ENCODE measurements around the gene OGN. TPM values are rescaled to one million over a fixed set of nuclear protein-coding genes. Genes with fewer than 3 reads are reported as not detected.
"Not testable (repeated sequence)": the region's sequence is repeated elsewhere in the genome, so short reads cannot be mapped to it uniquely, and the experiment has no call there.

OGN gene
- polyA plus RNA-seq (ENCODE audit: insufficient read length in 3 of 3) = 10 to 100 TPM; 34.0 to 55.2 (median 47.4) TPM

- no peak for DNase-seq (ENCODE audit: low read depth in 3 of 3, low spot score in 2 of 3)
Observed at GRCh38 chr9:92404042-92404836, at the start of gene OGN. OGN (minus strand) TSS chr9:92404578; CDS start chr9:92403407, 1,171 bp downstream.

GRCh38 chr9:92446536-92446935, 42.2 kb upstream of the OGN start:
- no peak for DNase-seq (ENCODE audit: low read depth in 3 of 3, low spot score in 2 of 3)

GRCh38 chr9:92444841-92445240, 40.5 kb upstream of the OGN start:
- no peak for DNase-seq (ENCODE audit: low read depth in 3 of 3, low spot score in 2 of 3)

GRCh38 chr9:92440751-92441046, 36.3 kb upstream of the OGN start:
- DNase-seq (ENCODE audit: low read depth in 3 of 3, low spot score in 2 of 3) = no peak

- DNase-seq (ENCODE audit: low read depth in 3 of 3, low spot score in 2 of 3) = no peak
Observed at GRCh38 chr9:92439921-92440750, 35.8 kb upstream of the OGN start.

- DNase-seq (ENCODE audit: low read depth in 3 of 3, low spot score in 2 of 3) = no peak
Observed at GRCh38 chr9:92438900-92439526, 34.6 kb upstream of the OGN start.

GRCh38 chr9:92435263-92435662, 30.9 kb upstream of the OGN start:
- DNase-seq (ENCODE audit: low read depth in 3 of 3, low spot score in 2 of 3) = no peak

GRCh38 chr9:92432972-92433548, 28.7 kb upstream of the OGN start:
- no peak for DNase-seq (ENCODE audit: low read depth in 3 of 3, low spot score in 2 of 3)

GRCh38 chr9:92432350-92432749, 28.0 kb upstream of the OGN start:
- no peak for DNase-seq (ENCODE audit: low read depth in 3 of 3, low spot score in 2 of 3)

GRCh38 chr9:92429836-92430235, 25.5 kb upstream of the OGN start:
- DNase-seq (ENCODE audit: low read depth in 3 of 3, low spot score in 2 of 3) = no peak

GRCh38 chr9:92426501-92427145, 22.2 kb upstream of the OGN start:
- DNase-seq (ENCODE audit: low read depth in 3 of 3, low spot score in 2 of 3) = no peak

- DNase-seq (ENCODE audit: low read depth in 3 of 3, low spot score in 2 of 3) = peak; percentile 58 to 77 (median 62)
Observed at GRCh38 chr9:92425474-92425873, 21.1 kb upstream of the OGN start.

GRCh38 chr9:92424340-92424739, 20.0 kb upstream of the OGN start, which contains the start of gene OMD:
OMD (minus strand) TSS chr9:92424471; CDS start chr9:92417558, 6,913 bp downstream.
- no peak for DNase-seq (ENCODE audit: low read depth in 3 of 3, low spot score in 2 of 3)

GRCh38 chr9:92423612-92424011, 19.2 kb upstream of the OGN start:
- no peak for DNase-seq (ENCODE audit: low read depth in 3 of 3, low spot score in 2 of 3)

GRCh38 chr9:92422611-92423338, 18.4 kb upstream of the OGN start:
- DNase-seq (ENCODE audit: low read depth in 3 of 3, low spot score in 2 of 3) = no peak

GRCh38 chr9:92414566-92414965, 10.2 kb upstream of the OGN start:
- DNase-seq (ENCODE audit: low read depth in 3 of 3, low spot score in 2 of 3) = no peak

- DNase-seq (ENCODE audit: low read depth in 3 of 3, low spot score in 2 of 3) = not testable (repeated sequence)
Observed at GRCh38 chr9:92411157-92411556, 6.8 kb upstream of the OGN start.

- no peak for DNase-seq (ENCODE audit: low read depth in 3 of 3, low spot score in 2 of 3)
Observed at GRCh38 chr9:92408747-92409478, 4.5 kb upstream of the OGN start.

- DNase-seq (ENCODE audit: low read depth in 3 of 3, low spot score in 2 of 3) = no peak
Observed at GRCh38 chr9:92407818-92408217, 3.4 kb upstream of the OGN start.
